KBM-7 (cell line): ENCODE measurements around the gene ZNF280D.
"Not testable (repeated sequence)": the region's sequence is repeated elsewhere in the genome, so short reads cannot be mapped to it uniquely, and the experiment has no call there.

ENCODE experiments used
- DNase-seq: peaks from one replicate; pipeline ENCODE4 v3.0.0-alpha.2; 2015
- in situ Hi-C: fragments of 300-500 bp; cut with MboI; formaldehyde crosslinking; loops from 2 replicates; pipeline ENCODE4 v1.14.3; 2020; ENCODE audit warnings: low sequenced_read_pairs, low pct_unique_long_range_greater_than_20kb, mixed read lengths

Gene ZNF280D

DNA sequence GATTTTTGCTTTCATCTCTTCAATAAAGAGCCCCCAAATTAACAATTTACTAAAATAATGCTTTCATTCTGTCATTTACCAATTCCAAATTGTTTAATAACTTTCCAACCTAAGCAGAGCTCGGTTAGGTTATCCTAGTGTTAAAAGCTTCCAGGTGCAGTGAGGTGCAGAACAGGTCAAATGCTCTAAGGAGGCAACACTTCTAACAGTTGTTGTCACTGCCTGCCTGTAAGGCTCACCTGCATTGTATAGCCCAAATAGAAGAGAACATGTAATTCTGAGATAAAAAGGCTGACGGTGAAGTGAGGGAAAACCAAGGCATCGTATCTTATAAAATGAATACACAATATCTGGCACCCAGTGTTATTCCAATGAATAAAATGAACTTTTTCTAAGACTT, 9.1 kb downstream of the ZNF280D start:
- no peak for DNase-seq
- in situ Hi-C loops = no loop called here

DNA sequence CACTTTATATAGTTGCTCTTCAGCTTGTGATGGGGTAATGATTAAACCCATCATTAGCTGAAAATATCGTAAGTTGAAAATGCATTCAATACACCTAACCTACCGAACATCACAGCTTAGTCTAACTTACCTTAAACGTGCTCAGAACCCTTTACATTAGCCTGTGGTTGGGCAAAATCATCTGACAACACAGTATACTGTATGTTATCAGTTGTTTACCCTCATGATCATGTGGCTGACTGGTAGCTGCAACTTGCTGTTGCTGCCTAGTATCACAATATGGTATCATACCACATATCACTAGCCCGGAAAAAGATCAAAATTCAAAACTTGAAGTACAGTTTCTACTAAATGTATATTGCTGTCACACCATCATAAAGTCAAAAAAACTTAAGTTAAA, 9.5 kb downstream of the ZNF280D start:
- in situ Hi-C loops = no loop called here
- no peak for DNase-seq

- DNase-seq = no peak
- in situ Hi-C loops = no loop called here
Observed at GRCh38 chr15:56719774-56720555, 13.3 kb downstream of the ZNF280D start.

DNA sequence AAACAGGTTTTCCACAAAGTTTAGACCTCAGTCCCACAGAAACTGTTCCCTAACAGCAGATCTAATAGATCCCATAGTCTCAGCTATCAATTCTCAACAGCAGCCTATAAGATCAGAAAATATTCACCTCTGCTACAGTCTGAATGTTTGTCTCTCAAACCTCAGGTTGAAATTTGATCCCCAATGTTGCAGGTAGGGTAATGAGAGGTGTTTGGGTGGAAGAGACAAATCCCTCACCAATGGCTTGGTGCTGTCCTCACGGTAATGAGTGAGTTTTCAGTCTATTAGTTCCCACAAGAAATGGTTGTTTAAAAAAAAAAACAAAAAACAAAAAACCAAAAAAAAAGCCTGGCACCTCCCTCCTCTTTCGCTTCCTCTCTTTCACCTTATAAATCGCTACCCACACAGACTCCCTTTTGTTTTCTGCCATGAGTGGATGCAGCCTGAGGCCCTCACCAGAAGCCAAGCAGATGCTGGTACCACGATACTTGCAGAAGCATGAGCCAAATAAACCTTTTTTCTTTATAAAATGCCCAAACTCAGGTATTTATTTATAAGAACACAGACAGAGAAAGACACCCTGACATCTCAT, 14.2 kb downstream of the ZNF280D start:
- no peak for DNase-seq
- in situ Hi-C loops = no loop called here

GRCh38 chr15:56718560-56718959, 14.7 kb downstream of the ZNF280D start:
- DNase-seq = no peak

DNA sequence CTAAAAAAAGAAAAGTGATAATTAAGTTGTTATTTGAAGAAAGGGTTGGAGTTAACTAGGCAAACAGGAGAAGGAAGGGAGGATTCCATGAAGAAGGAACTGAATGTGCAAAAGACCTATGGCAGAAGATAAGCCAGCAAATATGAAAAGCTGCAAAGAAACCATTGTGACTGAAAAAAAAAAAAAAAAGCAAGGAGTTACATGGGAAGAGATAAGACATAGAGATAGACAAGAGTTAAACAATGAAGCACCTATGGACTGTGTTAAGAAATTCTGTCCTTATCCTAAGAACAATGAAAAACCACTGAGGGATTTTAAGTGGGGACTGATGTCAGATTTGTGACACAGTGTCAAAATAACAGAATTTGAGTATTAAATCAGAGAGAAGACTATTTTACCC, 17.0 kb downstream of the ZNF280D start:
- in situ Hi-C loops = no loop called here
- no peak for DNase-seq

More at GRCh38 chr15:56718560-56718959, 14.7 kb downstream of the ZNF280D start:
- in situ Hi-C loops = no loop called here

GRCh38 chr15:56715220-56715619, 18.1 kb downstream of the ZNF280D start:
- DNase-seq = no peak
- in situ Hi-C loops = no loop called here

- DNase-seq, in situ Hi-C loops: not testable (repeated sequence)
Observed at GRCh38 chr15:56709502-56709901, 23.8 kb downstream of the ZNF280D start.

GRCh38 chr15:56699743-56700142, 33.6 kb downstream of the ZNF280D start:
- no peak for DNase-seq
- in situ Hi-C loops = no loop called here

- no peak for DNase-seq
- in situ Hi-C loops = no loop called here
Observed at GRCh38 chr15:56698270-56698669, 35.0 kb downstream of the ZNF280D start.

DNA sequence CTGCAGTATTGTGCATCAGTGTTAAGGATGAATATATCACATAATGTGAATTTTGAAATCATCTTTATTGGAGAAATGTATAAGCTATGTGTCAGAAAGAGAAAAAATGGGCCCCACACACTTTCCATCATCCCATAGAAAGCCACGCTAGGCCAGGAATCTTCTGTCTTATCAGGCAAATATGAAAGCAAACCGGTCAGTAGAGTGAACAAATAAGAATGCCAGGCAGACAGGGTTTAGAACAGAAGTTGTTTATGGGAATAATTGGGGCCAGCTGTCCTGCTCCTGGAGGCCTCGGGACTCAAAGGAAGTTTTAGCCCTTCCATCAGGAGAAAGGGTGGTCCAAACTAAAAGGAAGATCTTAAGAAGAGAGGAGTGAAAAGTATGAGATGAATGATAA, 39.5 kb downstream of the ZNF280D start:
- no peak for DNase-seq
- in situ Hi-C loops = no loop called here

DNA sequence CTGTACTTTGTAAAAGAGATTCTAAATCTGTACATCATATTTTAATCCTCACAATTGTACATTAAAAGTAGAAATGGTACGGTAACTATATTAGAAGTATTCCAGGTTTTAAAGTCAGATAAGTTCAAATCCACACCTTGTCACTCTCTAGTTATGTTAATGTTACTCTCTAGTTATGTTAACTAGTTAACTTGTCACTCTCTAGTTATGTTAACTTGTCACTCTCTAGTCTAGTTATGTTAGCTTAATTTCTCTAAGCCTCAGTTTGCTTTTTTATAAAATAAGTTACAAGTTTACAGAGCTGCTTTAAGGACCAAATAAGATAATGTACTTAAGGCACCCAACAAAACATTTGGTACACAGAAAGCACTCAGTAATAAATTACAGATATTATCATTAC, 42.6 kb downstream of the ZNF280D start:
- no peak for DNase-seq
- in situ Hi-C loops = no loop called here

DNA sequence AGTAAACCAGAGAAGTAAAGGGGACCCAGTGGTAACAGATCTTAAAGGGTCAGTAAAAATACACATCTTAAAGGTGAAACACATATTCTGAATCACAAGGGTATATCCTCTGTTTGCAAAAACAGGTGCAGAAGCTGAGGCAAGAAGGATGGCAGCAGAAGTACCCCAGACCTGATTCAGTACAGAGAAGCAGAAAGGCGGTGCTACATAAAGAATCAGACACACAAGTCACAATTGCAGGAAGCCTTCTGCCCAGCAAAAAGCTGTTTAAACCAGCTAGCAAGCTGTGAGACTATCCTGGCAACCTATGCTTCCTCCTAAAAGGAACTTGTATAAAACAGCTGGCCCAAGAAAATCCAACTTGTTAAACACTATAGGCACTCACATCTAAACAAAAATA, 49.4 kb downstream of the ZNF280D start:
- no peak for DNase-seq
- in situ Hi-C loops = no loop called here

GRCh38 chr15:56681113-56681512, 52.2 kb downstream of the ZNF280D start:
- in situ Hi-C loops = no loop called here

GRCh38 chr15:56679225-56679624, 54.1 kb downstream of the ZNF280D start:
- in situ Hi-C loops = no loop called here
- no peak for DNase-seq

More at GRCh38 chr15:56681113-56681512, 52.2 kb downstream of the ZNF280D start:
- no peak for DNase-seq

GRCh38 chr15:56678571-56678970, 54.7 kb downstream of the ZNF280D start:
- DNase-seq = no peak
- in situ Hi-C loops = no loop called here

DNA sequence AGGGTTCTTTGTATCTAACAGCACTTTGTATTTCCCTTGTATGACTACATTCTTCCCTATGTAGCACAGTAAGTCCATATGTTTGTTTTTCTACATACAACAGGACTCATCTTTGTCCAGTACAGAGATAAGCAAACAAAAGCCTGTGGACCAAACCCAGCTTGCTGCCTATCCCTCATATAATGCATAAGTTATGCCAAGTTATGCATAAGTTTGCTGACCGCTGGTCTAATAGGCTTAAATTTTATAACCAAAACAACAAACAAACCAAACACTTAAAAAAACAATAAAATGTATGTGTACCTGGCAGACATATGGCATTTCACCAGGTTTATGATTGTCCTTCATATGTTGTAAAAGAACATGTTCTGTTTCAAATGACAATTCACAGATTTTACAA, 56.0 kb downstream of the ZNF280D start:
- DNase-seq = no peak
- in situ Hi-C loops = no loop called here

DNA sequence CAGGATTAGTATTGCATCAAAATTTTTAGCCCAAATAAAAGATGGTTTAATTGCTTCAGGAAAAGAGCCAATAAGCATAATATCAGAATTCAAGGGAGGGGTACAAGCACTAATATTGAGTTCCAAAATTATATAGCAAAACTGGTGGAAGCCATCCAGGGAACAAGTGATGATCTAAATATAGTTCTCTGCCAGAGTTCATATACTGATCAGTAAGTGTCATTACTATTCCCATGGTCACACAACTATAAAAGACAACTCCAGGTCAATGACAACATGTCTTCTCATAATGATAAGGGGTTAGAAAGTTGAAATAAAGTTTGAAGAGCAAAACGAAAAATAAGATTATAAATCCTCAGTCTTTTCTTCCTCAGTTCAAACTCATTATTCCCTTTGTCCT, 57.4 kb downstream of the ZNF280D start:
- DNase-seq = no peak
- in situ Hi-C loops = no loop called here

- no peak for DNase-seq
- in situ Hi-C loops = no loop called here
Observed at GRCh38 chr15:56674857-56675256, 58.5 kb downstream of the ZNF280D start.

GRCh38 chr15:56672721-56673120, 60.6 kb downstream of the ZNF280D start:
- in situ Hi-C loops = no loop called here
- DNase-seq = no peak

- in situ Hi-C loops = no loop called here
- DNase-seq = no peak
Observed at GRCh38 chr15:56667517-56667916, 65.8 kb downstream of the ZNF280D start.
